Measurements from ENCODE around the gene C3orf22.
A peak's percentile ranks its signal among the peaks of the same experiment; 100 is the strongest.
"Not testable (repeated sequence)": the region's sequence is repeated elsewhere in the genome, so short reads cannot be mapped to it uniquely, and the experiment has no call there.

The C3orf22 gene, protein sequence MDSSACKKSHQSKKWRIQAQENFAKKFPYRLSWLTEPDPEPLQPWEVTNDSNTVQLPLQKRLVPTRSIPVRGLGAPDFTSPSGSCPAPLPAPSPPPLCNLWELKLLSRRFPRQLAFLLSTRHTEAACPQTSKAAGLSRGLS

DNA sequence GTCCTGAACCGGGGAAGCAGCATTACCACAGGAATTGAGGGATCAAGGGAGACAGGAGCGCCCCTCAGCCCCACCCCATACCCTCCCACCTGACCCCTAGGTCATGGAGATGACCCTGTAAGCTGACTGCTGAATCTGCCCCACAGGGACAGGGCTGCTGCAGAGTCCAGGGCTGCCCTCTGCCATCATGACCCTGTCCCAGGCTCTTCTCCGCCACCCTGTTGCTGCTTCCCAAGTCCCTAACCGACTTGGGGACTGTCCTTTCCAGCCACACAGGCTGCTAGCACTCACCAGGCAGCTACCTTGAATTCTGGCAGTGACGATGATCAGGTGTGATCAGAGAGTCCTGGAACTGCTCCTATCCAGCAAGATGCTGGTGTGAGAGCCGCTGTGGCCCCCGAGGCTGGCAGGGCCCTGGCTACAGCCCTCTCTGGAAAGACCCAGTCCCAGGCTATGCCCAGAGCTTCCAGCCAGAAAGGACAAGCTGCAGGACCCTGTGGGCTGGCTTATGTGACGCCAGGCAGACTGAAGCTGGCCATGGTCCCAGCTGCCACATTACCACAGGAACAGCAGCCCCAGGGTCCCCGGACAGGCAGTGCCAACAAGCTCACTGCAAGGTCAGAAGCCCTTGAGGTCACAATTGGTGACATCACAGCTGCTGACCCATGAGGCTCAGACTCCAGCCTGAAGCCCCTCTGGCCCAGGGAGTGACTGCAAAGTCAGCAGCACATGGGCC lies at the start of gene C3orf22:
Gene C3orf22, minus strand, starts transcription at position 597 of the 736 bp plus-strand sequence. CDS start 5,542 bp downstream, outside the sequence.
- DNase-seq = no peak

DNA sequence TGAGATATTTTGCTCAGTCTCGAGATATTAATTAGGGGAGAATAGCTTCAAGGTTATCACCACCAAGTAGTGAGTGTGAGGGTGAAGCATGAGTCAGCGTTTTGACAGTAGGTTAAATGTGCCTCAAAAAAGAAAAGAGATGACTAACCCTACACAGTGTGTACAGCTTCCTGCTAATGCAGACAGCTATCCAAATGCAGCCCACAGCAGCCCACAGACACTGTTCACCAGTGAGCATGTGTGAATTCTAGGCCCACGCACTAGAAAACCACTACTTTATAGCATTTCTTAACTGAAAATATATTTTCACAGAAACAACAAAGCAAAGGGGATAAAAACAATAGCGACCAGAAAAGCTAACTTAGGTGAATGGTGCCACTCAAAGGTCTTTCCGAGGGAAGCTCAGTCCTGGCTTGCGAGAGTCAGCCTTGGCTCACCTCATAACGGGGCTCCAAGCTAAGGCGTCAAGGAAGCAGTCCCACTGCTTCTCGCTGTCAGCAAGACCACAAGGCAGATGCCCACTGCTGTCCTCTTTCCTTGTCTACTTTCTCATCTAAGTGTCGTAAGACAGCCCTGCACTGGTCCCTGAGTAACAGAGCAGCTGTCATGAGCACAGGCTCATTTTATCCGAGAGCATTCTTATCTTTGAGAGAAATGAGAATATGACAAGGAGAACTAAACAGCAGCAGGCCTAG lies 48.6 kb upstream of the C3orf22 start:
- peak; percentile 23 for DNase-seq

- no peak for DNase-seq
Observed at GRCh38 chr3:126606001-126606400, 47.3 kb upstream of the C3orf22 start.

DNA sequence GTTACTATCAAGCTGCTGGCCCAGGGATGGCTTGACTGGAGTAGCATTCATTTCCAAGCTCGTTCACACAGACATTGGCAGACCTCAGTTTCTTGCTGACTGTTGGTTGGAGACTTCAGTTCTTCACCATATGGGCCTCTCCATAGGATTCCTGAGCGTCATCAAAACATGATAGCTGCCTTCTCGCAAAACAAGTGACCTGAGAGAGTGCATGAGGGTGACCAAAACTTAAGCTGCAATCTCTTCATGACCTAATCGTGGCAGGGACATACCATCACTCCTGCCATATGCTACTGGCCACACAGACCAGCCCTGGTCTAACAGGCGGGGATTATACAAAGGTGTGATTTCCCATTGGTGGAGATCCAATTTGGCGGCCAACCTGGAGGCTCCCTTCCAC lies 46.0 kb upstream of the C3orf22 start:
- no peak for DNase-seq

GRCh38 chr3:126599101-126599500 lies 40.4 kb upstream of the C3orf22 start:
- DNase-seq = no peak

DNA sequence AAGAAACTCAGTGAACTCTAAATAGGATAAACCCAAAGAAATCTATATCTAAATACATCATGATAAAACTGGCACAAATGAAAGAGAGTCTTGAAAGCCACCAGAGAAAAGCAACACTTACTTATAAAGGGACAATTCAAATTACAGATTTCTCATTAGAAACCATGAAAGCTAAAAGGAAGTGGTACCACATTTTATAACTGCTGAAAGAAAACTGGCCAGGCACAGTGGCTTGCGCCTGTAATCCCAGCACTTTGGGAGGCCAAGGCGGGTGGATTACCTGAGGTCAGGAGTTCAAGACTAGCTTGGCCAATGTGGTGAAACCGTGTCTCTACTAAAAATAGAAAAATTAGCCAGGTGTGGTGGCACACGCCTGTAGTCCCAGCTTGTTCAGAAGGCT lies 36.7 kb upstream of the C3orf22 start:
- not testable (repeated sequence) for DNase-seq

GRCh38 chr3:126591515-126591914 lies 32.8 kb upstream of the C3orf22 start:
- DNase-seq = not testable (repeated sequence)

- DNase-seq = no peak
Observed at GRCh38 chr3:126582311-126582710, 23.6 kb upstream of the C3orf22 start.

DNA sequence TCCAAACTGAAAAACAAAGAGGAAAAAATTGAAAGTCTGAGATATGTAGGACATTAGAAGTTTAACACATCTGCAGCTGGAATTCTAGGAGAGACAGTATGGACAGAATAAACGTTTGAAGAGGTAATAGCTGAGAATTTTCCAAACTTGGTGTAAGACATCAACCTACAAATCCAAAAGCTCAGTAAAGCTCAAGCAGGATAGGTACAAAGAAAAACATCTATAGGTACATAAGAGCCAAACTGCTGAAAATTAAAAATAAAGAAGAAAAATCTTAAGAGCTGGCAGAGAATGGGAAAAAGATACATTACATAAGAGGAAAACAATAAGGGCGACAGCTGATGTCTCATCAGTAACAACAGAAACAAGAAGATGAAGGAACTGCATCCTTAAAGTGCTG lies 22.8 kb upstream of the C3orf22 start:
- no peak for DNase-seq

DNA sequence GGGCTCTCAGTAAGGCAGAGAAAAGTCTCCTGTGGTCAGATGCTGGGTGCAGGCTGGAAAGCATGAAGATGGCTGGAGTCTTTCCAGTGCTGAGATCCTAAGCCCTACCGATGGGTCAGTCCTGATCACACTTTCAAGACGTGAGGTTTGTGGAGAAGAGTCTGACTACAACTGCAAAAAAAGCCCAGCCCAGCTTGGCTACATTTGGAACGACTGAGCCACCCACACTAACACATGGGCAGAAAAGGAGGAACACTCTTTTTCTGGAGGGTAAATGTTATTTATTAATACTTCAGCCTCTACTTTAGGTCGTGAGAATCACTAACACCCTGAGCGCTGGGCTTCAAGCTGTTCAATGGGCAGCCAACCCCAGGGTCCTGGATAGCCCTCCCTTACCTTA lies 22.0 kb upstream of the C3orf22 start:
- no peak for DNase-seq

DNA sequence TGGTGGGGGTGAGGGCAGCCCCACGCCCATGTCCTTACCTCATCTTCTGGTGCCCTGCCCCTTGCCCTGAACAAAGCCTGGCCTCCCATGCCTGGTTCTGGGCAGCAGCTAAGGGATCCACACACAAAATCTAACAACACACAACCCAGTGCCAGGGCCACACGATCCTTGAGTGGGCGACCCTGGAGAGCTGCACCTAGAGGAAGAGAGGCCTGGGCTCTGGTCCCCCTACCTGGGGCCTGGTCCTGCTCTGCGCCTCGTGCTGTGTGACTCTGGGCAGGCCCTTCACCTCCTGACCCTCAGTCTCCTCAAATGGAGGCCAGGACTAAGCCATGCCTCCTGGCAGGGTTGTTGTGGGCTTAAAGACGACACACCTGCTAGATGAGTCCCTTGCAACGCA lies 20.0 kb upstream of the C3orf22 start:
- DNase-seq = no peak

DNA sequence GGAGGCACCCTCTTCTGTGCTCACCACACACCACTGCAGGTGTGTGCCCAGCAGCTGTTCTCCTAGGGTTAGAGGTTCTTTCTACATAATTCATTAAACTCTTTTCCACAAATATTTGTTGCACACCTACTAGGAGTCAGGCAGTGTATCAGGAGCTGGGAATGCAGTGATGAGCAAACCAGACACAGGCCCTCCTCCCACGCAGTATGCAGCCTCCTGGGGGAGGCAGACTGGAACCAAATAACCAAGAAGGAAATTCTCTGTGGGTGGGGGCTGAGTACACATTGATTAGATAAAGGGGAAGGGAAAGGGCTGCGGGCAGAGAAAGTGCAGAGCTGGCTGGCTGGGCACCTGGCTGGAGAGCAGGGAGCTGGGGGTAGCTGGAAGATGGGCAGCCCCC lies 18.5 kb upstream of the C3orf22 start:
- no peak for DNase-seq

GRCh38 chr3:126573492-126574117 lies 14.9 kb upstream of the C3orf22 start:
- no peak for DNase-seq

- no peak for DNase-seq
Observed at GRCh38 chr3:126571078-126571477, 12.3 kb upstream of the C3orf22 start.

DNA sequence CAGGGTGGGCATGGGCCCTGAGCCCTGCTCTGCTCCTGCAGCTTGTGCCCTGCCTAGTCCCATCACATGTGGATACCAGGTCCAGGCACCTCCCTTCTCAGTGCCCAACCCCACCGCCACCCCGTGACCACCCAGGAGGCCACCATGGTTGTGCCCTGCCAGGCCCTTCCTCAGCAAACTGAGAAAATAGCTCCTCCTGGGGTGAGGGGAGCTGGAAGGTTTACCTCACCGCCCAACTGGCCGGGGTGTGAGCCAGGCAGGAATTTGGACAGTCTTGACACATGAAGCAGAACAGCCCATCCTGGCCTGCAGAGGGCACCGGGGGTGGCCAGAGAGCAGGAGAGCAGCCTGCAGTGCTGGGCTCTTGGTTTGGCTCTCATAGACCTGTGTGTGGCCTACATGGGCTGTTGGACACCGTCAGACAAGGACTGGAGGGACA lies 11.4 kb upstream of the C3orf22 start:
- no peak for DNase-seq

DNA sequence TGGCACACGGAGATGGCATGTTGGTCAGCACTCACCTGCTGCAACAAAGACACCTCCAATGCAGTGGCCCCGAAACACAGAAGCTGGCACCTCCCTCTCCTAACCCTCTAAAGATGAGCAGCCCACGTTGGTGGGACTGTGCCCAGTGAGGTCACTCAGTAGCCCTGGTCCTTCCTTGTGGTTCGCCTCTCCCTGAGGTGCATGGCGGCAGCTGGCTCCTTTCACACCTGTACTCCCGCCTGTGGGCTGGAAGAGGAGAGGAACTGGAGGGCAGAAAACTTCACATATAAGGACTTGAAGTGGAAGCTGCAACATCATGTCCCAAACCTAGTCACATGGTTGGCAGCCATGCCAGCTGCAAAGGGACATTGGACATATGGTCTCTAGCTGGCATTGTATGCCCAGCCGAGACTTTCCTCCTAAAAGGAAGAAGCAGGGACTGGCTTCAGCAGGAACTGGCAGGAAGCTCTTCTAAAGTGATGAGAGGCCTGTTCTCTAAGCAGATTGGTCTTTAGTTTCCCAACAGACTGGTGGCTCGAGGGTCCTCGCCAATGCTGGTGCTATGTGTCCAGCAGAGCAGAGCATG lies 10.8 kb upstream of the C3orf22 start:
- no peak for DNase-seq

GRCh38 chr3:126568776-126569342 lies 10.1 kb upstream of the C3orf22 start:
- DNase-seq = no peak

- no peak for DNase-seq
Observed at GRCh38 chr3:126567696-126568438, 9.1 kb upstream of the C3orf22 start.

DNA sequence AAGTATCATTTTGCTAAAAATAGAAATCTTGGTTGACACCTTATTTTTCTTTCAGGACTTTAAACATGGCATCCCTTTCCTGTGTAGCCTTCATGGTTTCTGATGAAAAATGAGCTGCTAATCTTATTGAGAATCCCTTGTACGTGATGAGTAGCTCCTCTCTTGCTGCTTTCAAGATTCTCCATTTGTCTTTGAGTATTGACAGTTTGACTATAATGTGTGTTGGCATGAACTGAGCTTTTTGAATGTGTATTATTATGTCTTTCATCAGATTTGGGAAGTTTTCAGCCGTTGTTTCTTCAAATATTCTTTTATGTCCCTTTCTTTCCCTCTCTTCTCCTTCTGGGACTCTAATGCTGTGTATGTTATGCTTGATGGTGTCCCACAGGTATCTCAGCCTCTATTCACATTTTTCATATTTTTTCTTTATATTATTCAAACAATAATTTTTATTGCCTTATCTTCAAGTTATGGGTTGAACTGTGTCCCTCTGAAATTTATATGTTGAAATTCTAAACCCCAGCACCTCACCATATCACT lies 4.1 kb upstream of the C3orf22 start:
- no peak for DNase-seq

GRCh38 chr3:126557761-126558160 lies 971 bp downstream of the C3orf22 start:
- no peak for DNase-seq

DNA sequence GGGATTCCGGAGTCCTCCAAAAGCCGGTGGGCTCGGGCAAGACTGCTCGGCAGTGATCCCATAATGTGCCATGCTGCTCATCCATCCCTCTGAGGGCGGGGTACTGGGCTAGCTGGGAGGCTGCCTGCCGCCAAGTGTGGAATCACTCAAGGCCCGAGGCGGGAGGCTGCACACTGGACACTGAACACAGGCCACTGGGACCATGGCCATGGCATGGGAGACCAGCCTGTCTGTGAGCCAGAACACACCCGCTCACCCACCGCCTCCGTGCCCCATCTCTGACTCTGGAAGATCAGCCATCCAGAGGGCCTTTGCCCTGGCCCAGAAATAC lies 1.4 kb downstream of the C3orf22 start:
- DNase-seq = no peak
